ENCODE measurements around the gene FOXE3. TPM values are rescaled to one million over a fixed set of nuclear protein-coding genes. Genes with fewer than 3 reads are reported as not detected.

Gene FOXE3
- total RNA-seq, 1 donor from 2014 or later, result not detected

- TF ChIP-seq, protein P1, sequence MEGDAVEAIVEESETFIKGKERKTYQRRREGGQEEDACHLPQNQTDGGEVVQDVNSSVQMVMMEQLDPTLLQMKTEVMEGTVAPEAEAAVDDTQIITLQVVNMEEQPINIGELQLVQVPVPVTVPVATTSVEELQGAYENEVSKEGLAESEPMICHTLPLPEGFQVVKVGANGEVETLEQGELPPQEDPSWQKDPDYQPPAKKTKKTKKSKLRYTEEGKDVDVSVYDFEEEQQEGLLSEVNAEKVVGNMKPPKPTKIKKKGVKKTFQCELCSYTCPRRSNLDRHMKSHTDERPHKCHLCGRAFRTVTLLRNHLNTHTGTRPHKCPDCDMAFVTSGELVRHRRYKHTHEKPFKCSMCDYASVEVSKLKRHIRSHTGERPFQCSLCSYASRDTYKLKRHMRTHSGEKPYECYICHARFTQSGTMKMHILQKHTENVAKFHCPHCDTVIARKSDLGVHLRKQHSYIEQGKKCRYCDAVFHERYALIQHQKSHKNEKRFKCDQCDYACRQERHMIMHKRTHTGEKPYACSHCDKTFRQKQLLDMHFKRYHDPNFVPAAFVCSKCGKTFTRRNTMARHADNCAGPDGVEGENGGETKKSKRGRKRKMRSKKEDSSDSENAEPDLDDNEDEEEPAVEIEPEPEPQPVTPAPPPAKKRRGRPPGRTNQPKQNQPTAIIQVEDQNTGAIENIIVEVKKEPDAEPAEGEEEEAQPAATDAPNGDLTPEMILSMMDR (IDR thresholded peaks at IDR 0.05; ENCODE audit: insufficient read depth, low read length, poor library complexity, severe bottlenecking), result no peak
- no peaks in the 10 kb centered on the region for H3K36me3 ChIP-seq (ENCODE audit: control insufficient read depth, insufficient read depth, low read length)
- no peak for DNase-seq (ENCODE audit: low read depth)
- peaks cover 18% of the 10 kb centered on the region for H3K27me3 ChIP-seq (ENCODE audit: control insufficient read depth, insufficient read depth, low read length)
- H3K4me3 ChIP-seq (ENCODE audit: low read depth, low read length), result no peak overlapping the region
Observed at GRCh38 chr1:47433477-47434050, 17.5 kb downstream of the FOXE3 start.

- no peak overlapping the region for H3K4me3 ChIP-seq (ENCODE audit: low read depth, low read length)
Observed at GRCh38 chr1:47434051-47434842, 18.2 kb downstream of the FOXE3 start.

GRCh38 chr1:47435506-47436303, 19.6 kb downstream of the FOXE3 start:
- no peak overlapping the region for H3K4me3 ChIP-seq (ENCODE audit: low read depth, low read length)
- H3K27me3 ChIP-seq (ENCODE audit: control insufficient read depth, insufficient read depth, low read length), result peaks cover 38% of the 10 kb centered on the region
- no peaks in the 10 kb centered on the region for H3K36me3 ChIP-seq (ENCODE audit: control insufficient read depth, insufficient read depth, low read length)
- TF ChIP-seq, protein P1 (IDR thresholded peaks at IDR 0.05; ENCODE audit: insufficient read depth, low read length, poor library complexity, severe bottlenecking), result no peak
- DNase-seq (ENCODE audit: low read depth), result no peak

More at GRCh38 chr1:47434051-47434842, 18.2 kb downstream of the FOXE3 start:
- Histone ChIP-seq H3K36me3 (ENCODE audit: control insufficient read depth, insufficient read depth, low read length) (no peaks in the 10 kb centered on the region), H3K27me3 (ENCODE audit: control insufficient read depth, insufficient read depth, low read length) (peaks cover 24% of the 10 kb centered on the region)
- TF ChIP-seq, protein P1 (IDR thresholded peaks at IDR 0.05; ENCODE audit: insufficient read depth, low read length, poor library complexity, severe bottlenecking), result no peak
- no peak for DNase-seq (ENCODE audit: low read depth)

DNA sequence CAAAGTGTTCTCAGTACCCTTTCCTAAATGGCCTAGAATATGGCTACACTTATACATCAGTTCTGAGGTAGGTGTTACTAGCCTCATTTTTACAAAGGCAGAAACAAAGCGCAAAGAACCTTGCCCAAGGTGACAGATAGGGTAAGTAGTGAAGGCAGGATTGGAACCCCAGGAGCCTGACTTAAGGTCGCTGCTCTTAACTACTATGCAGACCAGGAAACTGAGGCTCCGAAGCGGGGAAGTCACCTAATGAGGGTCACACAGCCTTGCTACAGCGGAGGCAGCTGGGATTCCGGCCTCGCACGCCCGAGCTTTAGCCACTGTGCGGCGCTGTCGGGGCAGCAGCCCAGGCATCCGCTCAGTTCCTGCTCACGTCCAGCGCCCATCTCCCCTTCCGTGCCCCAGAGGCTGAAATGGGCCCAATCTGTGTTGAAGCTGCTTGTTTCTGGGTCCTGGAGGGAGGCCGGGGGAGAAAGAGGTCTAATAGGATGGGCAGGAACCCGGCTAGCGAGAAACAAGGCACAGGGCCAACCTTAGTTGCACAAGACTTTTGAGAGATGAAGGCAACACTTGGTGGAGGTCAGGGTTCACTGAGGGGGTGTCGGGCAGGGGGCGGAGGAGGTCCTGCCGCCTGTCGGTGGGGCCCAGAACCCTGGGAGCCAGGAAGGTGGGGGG, 20.4 kb downstream of the FOXE3 start:
- TF ChIP-seq, protein P1 (IDR thresholded peaks at IDR 0.05; ENCODE audit: insufficient read depth, low read length, poor library complexity, severe bottlenecking), result peak; percentile 99
- H3K27me3 ChIP-seq (ENCODE audit: control insufficient read depth, insufficient read depth, low read length), result peaks cover 44% of the 10 kb centered on the region
- no peak for DNase-seq (ENCODE audit: low read depth)
- peak overlapping the region; percentile 71 for H3K4me3 ChIP-seq (ENCODE audit: low read depth, low read length)
- no peaks in the 10 kb centered on the region for H3K36me3 ChIP-seq (ENCODE audit: control insufficient read depth, insufficient read depth, low read length)

DNA sequence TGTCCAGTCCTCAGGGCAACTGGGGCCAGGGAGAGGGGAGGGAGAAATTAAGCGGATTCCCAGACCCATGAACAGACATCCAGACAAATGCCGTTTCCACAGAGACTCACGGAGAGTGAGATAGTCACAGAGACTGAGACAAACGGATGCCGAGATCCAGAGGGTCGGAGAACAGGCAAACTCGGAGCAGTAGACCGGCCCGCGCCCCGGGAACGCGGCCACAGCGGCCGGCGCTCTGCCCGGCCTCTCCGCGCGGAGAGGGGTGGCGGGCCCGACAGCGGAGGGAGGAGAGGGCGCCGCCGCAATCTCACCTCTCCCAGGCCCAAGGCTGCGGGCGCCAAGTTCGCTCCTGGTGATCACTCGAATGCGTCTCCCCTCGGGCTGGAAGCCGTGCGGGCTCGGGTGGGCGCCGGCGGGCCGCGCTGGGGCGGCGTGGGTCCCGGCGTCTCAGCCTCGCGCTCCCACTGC, 20.9 kb downstream of the FOXE3 start:
- TF ChIP-seq, protein P1 (IDR thresholded peaks at IDR 0.05; ENCODE audit: insufficient read depth, low read length, poor library complexity, severe bottlenecking), result no peak
- no peak for DNase-seq (ENCODE audit: low read depth)
- Histone ChIP-seq H3K4me3 (ENCODE audit: low read depth, low read length) (peak overlapping the region; percentile 71), H3K36me3 (ENCODE audit: control insufficient read depth, insufficient read depth, low read length) (no peaks in the 10 kb centered on the region), H3K27me3 (ENCODE audit: control insufficient read depth, insufficient read depth, low read length) (peaks cover 50% of the 10 kb centered on the region)

Data from kidney epithelial cell (primary cell).